ENCODE results near the gene ATP13A3. TPM values are rescaled to one million over a fixed set of nuclear protein-coding genes. Genes with fewer than 3 reads are reported as not detected.
"Not testable (repeated sequence)": the region's sequence is repeated elsewhere in the genome, so short reads cannot be mapped to it uniquely, and the experiment has no call there.

The ATP13A3 gene
- total RNA-seq: 124 and 135 TPM in 2 replicates
- long read RNA-seq, partial matches to known transcripts: 13 of 20 reads
- long read RNA-seq, other reads (novel, unspliced or antisense): 7 of 20 reads

DNA sequence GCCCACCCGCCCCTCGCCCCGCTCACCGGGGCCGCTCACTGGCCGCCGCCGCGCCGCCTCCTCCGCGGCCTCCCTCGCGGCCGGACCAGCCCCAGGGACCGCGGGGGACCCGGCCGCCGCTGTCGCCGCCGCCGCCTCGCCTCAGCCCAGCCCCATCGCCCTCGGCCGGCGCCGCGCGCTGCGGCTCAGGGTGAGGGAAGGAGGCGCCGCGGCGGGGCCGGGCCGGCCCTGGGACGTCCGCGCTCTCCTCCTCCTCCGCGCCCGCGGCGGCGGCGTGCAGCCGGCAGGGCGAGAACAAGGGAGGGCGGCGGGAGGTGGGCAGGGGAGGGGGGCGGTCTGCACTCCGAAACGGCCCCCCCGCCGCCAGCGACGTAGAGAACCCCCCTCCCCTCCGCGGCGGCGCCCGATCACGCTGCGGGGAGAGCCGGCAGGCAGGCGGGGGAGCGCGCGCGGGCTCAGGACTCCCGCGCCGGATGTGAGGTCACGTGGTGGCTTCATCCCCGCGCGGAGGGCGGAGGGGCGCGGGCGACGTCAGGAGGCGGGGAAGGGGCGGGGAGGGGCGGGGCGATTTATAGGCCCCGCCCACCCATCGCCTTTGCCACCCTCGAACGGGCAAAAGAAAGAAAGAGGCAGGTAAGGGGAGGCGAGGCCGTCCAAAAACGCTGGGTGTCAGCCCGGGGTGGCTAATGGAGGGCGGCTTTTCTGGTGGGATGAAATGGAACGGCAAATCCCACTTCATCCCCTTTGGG is at the start of gene ATP13A3:
Gene ATP13A3, minus strand, starts transcription at position 463 of the 749 bp plus-strand sequence. CDS start 24,812 bp downstream, outside the sequence.
- H3K27me3 Mint-ChIP-seq: no peaks in the 10 kb centered on the region
- TF ChIP-seq, protein P1, sequence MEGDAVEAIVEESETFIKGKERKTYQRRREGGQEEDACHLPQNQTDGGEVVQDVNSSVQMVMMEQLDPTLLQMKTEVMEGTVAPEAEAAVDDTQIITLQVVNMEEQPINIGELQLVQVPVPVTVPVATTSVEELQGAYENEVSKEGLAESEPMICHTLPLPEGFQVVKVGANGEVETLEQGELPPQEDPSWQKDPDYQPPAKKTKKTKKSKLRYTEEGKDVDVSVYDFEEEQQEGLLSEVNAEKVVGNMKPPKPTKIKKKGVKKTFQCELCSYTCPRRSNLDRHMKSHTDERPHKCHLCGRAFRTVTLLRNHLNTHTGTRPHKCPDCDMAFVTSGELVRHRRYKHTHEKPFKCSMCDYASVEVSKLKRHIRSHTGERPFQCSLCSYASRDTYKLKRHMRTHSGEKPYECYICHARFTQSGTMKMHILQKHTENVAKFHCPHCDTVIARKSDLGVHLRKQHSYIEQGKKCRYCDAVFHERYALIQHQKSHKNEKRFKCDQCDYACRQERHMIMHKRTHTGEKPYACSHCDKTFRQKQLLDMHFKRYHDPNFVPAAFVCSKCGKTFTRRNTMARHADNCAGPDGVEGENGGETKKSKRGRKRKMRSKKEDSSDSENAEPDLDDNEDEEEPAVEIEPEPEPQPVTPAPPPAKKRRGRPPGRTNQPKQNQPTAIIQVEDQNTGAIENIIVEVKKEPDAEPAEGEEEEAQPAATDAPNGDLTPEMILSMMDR (IDR thresholded peaks at IDR 0.05; ENCODE audit: unreplicated experiment): no peak
- DNase-seq (ENCODE audit: low spot score, unreplicated experiment): peak; percentile 70
- peaks cover 12% of the 10 kb centered on the region for H3K36me3 Mint-ChIP-seq (ENCODE audit: insufficient read depth)
- H3K4me1 Mint-ChIP-seq (ENCODE audit: low read depth): peaks cover 26% of the 10 kb centered on the region
- peaks cover 7% of the 10 kb centered on the region for H3K9me3 Mint-ChIP-seq (ENCODE audit: low read depth)
- H3K4me3 Mint-ChIP-seq (ENCODE audit: low read depth): peak within 1 kb of the TSS; percentile 90
- H3K27ac Mint-ChIP-seq: peak within 1 kb of the TSS; percentile 95

DNA sequence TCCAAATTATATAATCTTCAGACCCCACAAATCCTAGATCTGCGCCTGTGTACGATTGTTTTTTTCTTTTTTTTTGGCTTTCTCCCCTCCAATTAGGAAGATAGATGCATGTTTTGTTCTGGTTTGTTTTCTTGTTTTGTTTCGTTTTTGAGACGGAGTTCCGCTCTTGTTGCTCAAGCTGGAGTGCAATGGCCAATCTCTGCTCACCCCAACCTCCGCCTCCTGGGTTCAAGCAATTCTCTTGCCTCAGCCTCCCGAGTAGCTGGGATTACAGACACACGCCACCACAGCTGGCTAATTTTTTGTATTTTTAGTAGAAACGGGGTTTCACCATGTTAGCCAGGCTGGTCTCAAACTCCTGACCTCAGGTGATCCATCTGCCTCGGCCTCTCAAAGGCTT is 48.4 kb upstream of the ATP13A3 start:
- not testable (repeated sequence) for DNase-seq (ENCODE audit: low spot score, unreplicated experiment); H3K27ac Mint-ChIP-seq; H3K27me3 Mint-ChIP-seq; H3K36me3 Mint-ChIP-seq (ENCODE audit: insufficient read depth); H3K4me3 Mint-ChIP-seq (ENCODE audit: low read depth)
- H3K4me1 Mint-ChIP-seq (ENCODE audit: low read depth): peaks cover 19% of the 10 kb centered on the region
- H3K9me3 Mint-ChIP-seq (ENCODE audit: low read depth): peaks cover 20% of the 10 kb centered on the region

DNA sequence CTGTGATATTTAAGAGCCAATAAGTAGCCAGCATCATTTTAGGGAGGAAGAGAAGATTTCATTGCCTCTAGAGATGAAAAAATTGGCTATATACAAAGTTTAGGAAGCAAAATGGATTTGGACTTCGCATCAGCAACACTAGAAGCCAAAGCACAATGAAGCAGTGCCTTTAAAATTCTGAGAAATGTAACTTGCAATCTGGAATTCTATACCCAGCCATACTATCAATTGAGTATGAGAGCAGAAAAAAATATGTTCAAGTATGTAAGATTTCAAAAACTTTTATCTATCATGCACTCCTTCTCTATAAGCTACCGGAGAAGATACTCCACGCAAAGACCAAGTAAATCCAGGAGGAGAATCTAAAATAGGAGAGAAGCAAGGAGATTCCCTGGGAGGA is 47.4 kb upstream of the ATP13A3 start:
- TF ChIP-seq, protein P1 (IDR thresholded peaks at IDR 0.05; ENCODE audit: unreplicated experiment): no peak
- Mint-ChIP-seq H3K36me3 (ENCODE audit: insufficient read depth) (peaks cover 1% of the 10 kb centered on the region), H3K4me3 (ENCODE audit: low read depth) (no peak overlapping the region), H3K9me3 (ENCODE audit: low read depth) (peaks cover 20% of the 10 kb centered on the region), H3K27ac (no peak overlapping the region), H3K4me1 (ENCODE audit: low read depth) (peaks cover 19% of the 10 kb centered on the region), H3K27me3 (no peaks in the 10 kb centered on the region)
- no peak for DNase-seq (ENCODE audit: low spot score, unreplicated experiment)

DNA sequence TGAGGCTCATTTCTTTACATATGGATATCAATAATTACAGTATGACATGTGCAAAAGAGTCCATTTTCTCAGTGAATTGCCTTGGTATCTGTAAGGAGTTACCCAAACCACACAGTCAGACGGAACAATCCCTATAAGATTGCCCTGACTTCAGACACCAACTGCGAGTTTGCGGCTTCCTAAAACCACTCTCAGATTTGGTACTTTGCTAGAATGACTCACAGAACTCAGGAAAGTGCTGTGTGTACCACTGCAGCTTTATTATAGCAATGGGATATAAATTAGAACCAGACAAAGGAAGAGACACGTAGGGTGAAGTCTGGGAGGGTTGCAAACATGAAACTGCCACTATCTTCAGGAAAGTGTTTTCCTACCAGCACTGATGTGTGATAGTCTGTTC is 45.8 kb upstream of the ATP13A3 start:
- no peak for DNase-seq (ENCODE audit: low spot score, unreplicated experiment)
- TF ChIP-seq, protein P1 (IDR thresholded peaks at IDR 0.05; ENCODE audit: unreplicated experiment): no peak
- no peaks in the 10 kb centered on the region for H3K27me3 Mint-ChIP-seq
- peaks cover 1% of the 10 kb centered on the region for H3K36me3 Mint-ChIP-seq (ENCODE audit: insufficient read depth)
- no peak overlapping the region for H3K27ac Mint-ChIP-seq
- H3K4me1 Mint-ChIP-seq (ENCODE audit: low read depth): peaks cover 14% of the 10 kb centered on the region
- H3K4me3 Mint-ChIP-seq (ENCODE audit: low read depth): no peak overlapping the region
- peaks cover 20% of the 10 kb centered on the region for H3K9me3 Mint-ChIP-seq (ENCODE audit: low read depth)

DNA sequence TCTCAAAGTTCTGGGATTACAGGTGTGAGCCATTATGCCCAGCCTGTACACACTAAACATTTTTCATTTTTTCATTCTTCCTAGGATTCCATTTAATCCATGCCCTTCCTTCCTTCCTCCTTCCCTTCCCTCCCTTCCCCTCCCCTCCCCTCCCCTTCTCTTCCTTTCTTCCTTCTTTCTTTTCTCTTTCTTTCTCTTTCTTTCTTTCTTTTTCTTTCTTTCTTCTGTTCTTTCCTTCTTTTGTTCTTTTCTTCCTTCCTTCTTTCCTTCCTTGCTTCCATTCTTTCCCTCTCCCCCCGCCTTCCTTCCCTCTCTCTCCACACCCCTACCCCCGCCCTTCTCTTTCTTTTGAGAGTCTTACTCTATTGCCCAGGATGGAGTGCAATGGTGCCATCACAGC is 40.9 kb upstream of the ATP13A3 start:
- no peak overlapping the region for H3K4me3 Mint-ChIP-seq (ENCODE audit: low read depth)
- H3K4me1 Mint-ChIP-seq (ENCODE audit: low read depth): no peaks in the 10 kb centered on the region
- peaks cover 10% of the 10 kb centered on the region for H3K9me3 Mint-ChIP-seq (ENCODE audit: low read depth)
- no peak for DNase-seq (ENCODE audit: low spot score, unreplicated experiment)
- H3K27me3 Mint-ChIP-seq: no peaks in the 10 kb centered on the region
- TF ChIP-seq, protein P1 (IDR thresholded peaks at IDR 0.05; ENCODE audit: unreplicated experiment): no peak
- H3K36me3 Mint-ChIP-seq (ENCODE audit: insufficient read depth): no peaks in the 10 kb centered on the region
- H3K27ac Mint-ChIP-seq: no peak overlapping the region

DNA sequence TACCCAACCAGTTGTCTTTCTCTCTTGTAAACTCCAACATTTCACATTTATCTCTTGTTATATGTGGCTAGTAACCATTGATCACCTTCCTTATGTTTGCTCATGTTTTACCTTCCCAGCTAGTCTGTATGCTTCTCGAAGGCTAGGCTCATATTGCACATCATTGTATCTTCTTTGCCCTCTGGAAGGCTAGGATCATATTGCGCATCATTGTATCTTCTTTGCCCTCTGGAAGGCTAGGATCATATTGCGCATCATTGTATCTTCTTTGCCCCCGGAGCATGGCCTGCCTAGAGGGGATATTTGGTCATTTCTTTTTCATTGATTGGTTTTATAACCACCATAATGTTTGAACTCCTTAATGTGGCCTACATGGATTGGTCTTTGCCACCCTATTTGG is 39.4 kb upstream of the ATP13A3 start:
- H3K4me3 Mint-ChIP-seq (ENCODE audit: low read depth): no peak overlapping the region
- H3K9me3 Mint-ChIP-seq (ENCODE audit: low read depth): peaks cover 7% of the 10 kb centered on the region
- H3K27ac Mint-ChIP-seq: no peak overlapping the region
- TF ChIP-seq, protein P1 (IDR thresholded peaks at IDR 0.05; ENCODE audit: unreplicated experiment): no peak
- H3K27me3 Mint-ChIP-seq: no peaks in the 10 kb centered on the region
- no peaks in the 10 kb centered on the region for H3K36me3 Mint-ChIP-seq (ENCODE audit: insufficient read depth)
- no peak for DNase-seq (ENCODE audit: low spot score, unreplicated experiment)
- H3K4me1 Mint-ChIP-seq (ENCODE audit: low read depth): peaks cover 6% of the 10 kb centered on the region
